Activated T-helper 2 cell treated with anti-CD3 and anti-CD28 coated beads, Interferon-gamma antibody, Interleukin-2, Interleukin-4, amounts not matched to agents 10 μg/mL and 5 μg/mL and 100 μg/mL, durations not matched to agents 14 hours and 24 hours and 36 hours (primary cell): ENCODE results near the gene VAX1. TPM values are rescaled to one million over a fixed set of nuclear protein-coding genes. Genes with fewer than 3 reads are reported as not detected.
"Not testable (repeated sequence)": the region's sequence is repeated elsewhere in the genome, so short reads cannot be mapped to it uniquely, and the experiment has no call there.

Source experiments
- DNase-seq: peaks from one replicate; pipeline ENCODE4 v3.0.0; 2021; ENCODE audit warnings: low spot score
- H3K27ac Mint-ChIP-seq: one replicate; pipeline ENCODE4 v1.8.0; 2021; ENCODE audit warnings: mixed read lengths
- H3K27me3 Mint-ChIP-seq: one replicate; pipeline ENCODE4 v1.8.0; 2021; ENCODE audit warnings: low read depth, mixed read lengths
- H3K36me3 Mint-ChIP-seq: one replicate; pipeline ENCODE4 v1.8.0; 2021; ENCODE audit warnings: low read depth, mixed read lengths
- H3K4me1 Mint-ChIP-seq: one replicate; pipeline ENCODE4 v1.8.0; 2021; ENCODE audit warnings: low read depth, mixed read lengths
- H3K4me3 Mint-ChIP-seq: one replicate; pipeline ENCODE4 v1.8.0; 2021; ENCODE audit warnings: low read depth, mild to moderate bottlenecking, moderate library complexity, mixed read lengths
- H3K9me3 Mint-ChIP-seq: one replicate; pipeline ENCODE4 v1.8.0; 2021; ENCODE audit warnings: mixed read lengths
- intact Hi-C: fragments of 100-400 bp; cut with micrococcal nuclease; formaldehyde crosslinking; loops from one replicate; pipeline ENCODE4 v1.15.1; 2023
- total RNA-seq: library from RNA; stranded (reverse); gene quantifications from 2 replicates; pipeline ENCODE4 v1.2.3, GENCODE V29; 2022

Gene VAX1
- not detected in 2 replicates for total RNA-seq

- intact Hi-C loops: loop anchor here (10.0 kb wide), 3 partner anchors 293 to 1107 kb away; partner anchors contain the start of genes ENO4 and GFRA1
- peak within 1 kb of the TSS; percentile 49 for H3K27ac Mint-ChIP-seq
- peaks cover 2% of the 10 kb centered on the region for H3K4me1 Mint-ChIP-seq
- H3K9me3 Mint-ChIP-seq: no peaks in the 10 kb centered on the region
- no peak within 1 kb of the TSS for H3K4me3 Mint-ChIP-seq
- no peaks in the 10 kb centered on the region for H3K36me3 Mint-ChIP-seq
- H3K27me3 Mint-ChIP-seq: peaks cover 66% of the 10 kb centered on the region
- no peak for DNase-seq
These were observed at the start of gene VAX1 for GRCh38 chr10:117137911-117138642. Gene VAX1 (minus strand): TSS chr10:117138270. CDS start chr10:117138056, 214 bp downstream.

DNA sequence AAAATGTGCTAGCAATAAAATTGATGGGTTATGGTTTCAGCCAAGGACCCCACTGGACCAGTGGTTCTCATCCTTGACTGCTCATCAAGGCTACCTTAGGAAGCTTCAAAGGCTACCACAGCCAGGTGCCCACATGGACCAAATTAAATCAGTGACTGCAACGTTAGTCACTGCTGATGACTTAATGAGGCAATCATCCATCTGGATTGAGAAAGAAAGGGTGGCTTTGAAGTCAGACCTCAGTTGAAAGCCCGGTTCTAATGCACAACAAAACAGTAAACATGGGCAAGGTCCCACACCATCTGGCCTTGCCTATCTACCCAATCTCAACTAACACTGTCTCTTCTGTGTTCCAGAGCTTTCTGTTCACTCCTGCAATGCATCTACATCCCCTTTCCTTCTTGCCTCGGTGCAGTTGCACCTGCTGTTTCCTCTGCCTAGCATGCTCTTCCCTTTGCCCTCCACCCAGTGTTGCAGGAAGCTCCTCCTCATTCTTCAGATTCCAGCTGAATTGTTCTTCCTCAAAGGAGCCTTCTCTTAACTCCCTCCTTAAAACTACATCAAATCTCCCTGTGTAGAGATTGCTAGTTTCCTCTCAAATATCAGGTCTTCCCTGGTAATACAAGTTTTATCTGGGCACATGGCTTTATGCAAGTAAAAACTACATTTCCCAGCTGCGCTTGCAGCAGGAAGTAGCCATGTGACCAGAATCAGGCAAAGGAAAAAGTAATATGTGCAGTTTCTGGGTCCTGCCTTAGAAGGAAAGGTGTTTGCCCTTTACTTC lies 49.0 kb upstream of the VAX1 start:
- no peaks in the 10 kb centered on the region for H3K4me1 Mint-ChIP-seq
- no peak for DNase-seq
- no peaks in the 10 kb centered on the region for H3K27me3 Mint-ChIP-seq
- peaks cover 9% of the 10 kb centered on the region for H3K9me3 Mint-ChIP-seq
- no peak overlapping the region for H3K27ac Mint-ChIP-seq
- no peak overlapping the region for H3K4me3 Mint-ChIP-seq
- no peaks in the 10 kb centered on the region for H3K36me3 Mint-ChIP-seq
- intact Hi-C loops: no loop called here

GRCh38 chr10:117185817-117186216 lies 47.7 kb upstream of the VAX1 start:
- intact Hi-C loops, H3K27ac Mint-ChIP-seq, H3K27me3 Mint-ChIP-seq, H3K4me1 Mint-ChIP-seq, H3K9me3 Mint-ChIP-seq, DNase-seq, H3K36me3 Mint-ChIP-seq, H3K4me3 Mint-ChIP-seq: not testable (repeated sequence)

- intact Hi-C loops: no loop called here
- Mint-ChIP-seq H3K4me1 (no peaks in the 10 kb centered on the region), H3K27me3 (peaks cover 6% of the 10 kb centered on the region), H3K9me3 (peaks cover 8% of the 10 kb centered on the region), H3K36me3 (no peaks in the 10 kb centered on the region), H3K4me3 (no peak overlapping the region), H3K27ac (no peak overlapping the region)
- no peak for DNase-seq
These were observed 46.8 kb upstream of the VAX1 start for GRCh38 chr10:117184821-117185220.

- peaks cover 4% of the 10 kb centered on the region for H3K9me3 Mint-ChIP-seq
- H3K27me3 Mint-ChIP-seq: peaks cover 6% of the 10 kb centered on the region
- no peaks in the 10 kb centered on the region for H3K36me3 Mint-ChIP-seq
- no peak overlapping the region for H3K27ac Mint-ChIP-seq
- no peak overlapping the region for H3K4me3 Mint-ChIP-seq
- no peak for DNase-seq
- no peaks in the 10 kb centered on the region for H3K4me1 Mint-ChIP-seq
- intact Hi-C loops: no loop called here
These were observed 46.2 kb upstream of the VAX1 start for GRCh38 chr10:117184296-117184695.

GRCh38 chr10:117178190-117178589 lies 40.1 kb upstream of the VAX1 start:
- H3K27ac Mint-ChIP-seq: no peak overlapping the region
- H3K4me1 Mint-ChIP-seq: peaks cover 13% of the 10 kb centered on the region
- no peak for DNase-seq
- intact Hi-C loops: loop anchor here (5.0 kb wide), 1 partner anchor 496 kb away; no protein-coding TSS in a partner anchor
- H3K4me3 Mint-ChIP-seq: no peak overlapping the region
- no peaks in the 10 kb centered on the region for H3K9me3 Mint-ChIP-seq
- H3K36me3 Mint-ChIP-seq: no peaks in the 10 kb centered on the region
- H3K27me3 Mint-ChIP-seq: peaks cover 18% of the 10 kb centered on the region

- no peaks in the 10 kb centered on the region for H3K9me3 Mint-ChIP-seq
- no peak overlapping the region for H3K27ac Mint-ChIP-seq
- intact Hi-C loops: loop anchor here (1.0 to 5.0 kb wide), 2 partner anchors 379 to 494 kb away; no protein-coding TSS in a partner anchor
- no peaks in the 10 kb centered on the region for H3K36me3 Mint-ChIP-seq
- peaks cover 35% of the 10 kb centered on the region for H3K27me3 Mint-ChIP-seq
- H3K4me1 Mint-ChIP-seq: peaks cover 13% of the 10 kb centered on the region
- H3K4me3 Mint-ChIP-seq: peak overlapping the region; percentile 77
- DNase-seq: peak; percentile 58
These were observed 37.9 kb upstream of the VAX1 start for GRCh38 chr10:117175901-117176534.

DNA sequence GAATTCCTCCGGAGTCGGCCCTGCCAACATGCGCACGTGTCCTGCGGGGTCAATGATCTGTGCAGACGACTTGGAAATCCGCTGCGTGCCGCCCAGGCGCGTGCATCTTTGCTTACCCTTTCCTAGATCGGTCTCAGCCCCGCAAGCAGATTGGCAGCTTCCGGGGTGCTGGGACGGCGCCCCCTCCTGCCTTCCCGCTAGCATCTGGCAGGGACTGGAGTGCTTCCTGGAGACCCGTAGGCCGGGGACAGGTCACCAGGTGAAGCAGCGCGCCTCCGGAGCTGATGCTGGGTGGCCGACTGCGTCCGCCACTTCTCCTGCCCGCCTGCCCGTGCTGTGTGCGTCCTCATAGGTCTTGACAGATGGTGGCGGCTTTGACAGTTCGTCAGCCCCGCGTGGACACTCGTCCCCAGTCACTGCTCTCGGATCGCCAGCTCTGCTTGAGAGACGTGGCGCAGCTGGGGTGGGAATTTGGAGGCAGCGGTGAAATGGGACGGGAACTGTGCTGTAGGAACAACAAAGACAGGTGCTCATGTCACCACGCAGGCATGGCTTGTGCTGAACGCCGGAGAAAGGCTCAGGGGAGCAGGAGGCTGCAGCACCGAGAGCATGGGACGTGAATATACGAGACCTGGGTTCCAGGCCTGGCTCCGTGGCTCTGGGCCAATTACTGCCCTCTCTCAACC lies 37.3 kb upstream of the VAX1 start:
- Mint-ChIP-seq H3K27ac (no peak overlapping the region), H3K36me3 (no peaks in the 10 kb centered on the region), H3K4me3 (peak overlapping the region; percentile 77), H3K9me3 (no peaks in the 10 kb centered on the region), H3K27me3 (peaks cover 35% of the 10 kb centered on the region), H3K4me1 (peaks cover 13% of the 10 kb centered on the region)
- intact Hi-C loops: loop anchor here (1.0 to 5.0 kb wide), 2 partner anchors 378 to 493 kb away; no protein-coding TSS in a partner anchor
- DNase-seq: peak; percentile 10

DNA sequence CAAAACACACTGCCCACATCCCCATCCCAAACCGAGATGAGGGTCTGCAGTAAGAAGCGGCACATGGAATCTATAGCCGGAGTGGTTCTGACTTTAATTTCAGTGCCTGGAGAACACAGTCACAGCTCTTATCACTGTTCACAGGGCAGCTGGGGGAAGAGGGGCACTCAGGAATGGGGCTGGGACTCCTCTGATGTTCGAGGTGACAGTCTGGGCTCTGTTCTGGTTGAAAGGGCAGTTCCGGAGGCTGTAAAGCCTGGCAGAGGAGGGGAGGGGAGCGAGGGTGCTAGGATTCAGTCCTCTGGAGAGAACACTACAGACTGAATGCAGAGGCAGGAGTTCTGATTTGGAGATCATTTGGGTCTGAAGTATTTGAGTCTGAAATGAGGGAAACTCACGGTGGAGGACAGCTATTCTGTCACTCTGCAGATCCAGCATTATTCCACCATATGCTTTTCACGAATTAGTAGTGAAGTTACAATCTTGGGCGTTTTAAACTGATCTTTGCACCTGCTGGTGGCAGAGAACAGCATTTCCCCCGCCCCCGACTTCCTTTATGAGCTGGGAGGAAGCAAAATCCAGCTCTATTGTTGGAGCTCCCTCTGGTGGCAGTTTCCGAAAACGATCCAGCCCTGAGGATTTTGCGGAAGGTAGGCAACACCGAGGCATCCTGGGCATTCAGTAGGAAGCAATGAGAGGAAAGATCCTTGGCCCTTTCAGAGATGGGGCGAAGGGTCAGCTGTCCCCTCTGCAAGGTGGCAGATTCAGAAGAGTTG lies 36.6 kb upstream of the VAX1 start:
- H3K27me3 Mint-ChIP-seq: peaks cover 41% of the 10 kb centered on the region
- peak; percentile 73 for DNase-seq
- intact Hi-C loops: loop anchor here (1.0 to 5.0 kb wide), 2 partner anchors 377 to 492 kb away; no protein-coding TSS in a partner anchor
- no peaks in the 10 kb centered on the region for H3K36me3 Mint-ChIP-seq
- H3K27ac Mint-ChIP-seq: peak overlapping the region; percentile 42
- H3K4me1 Mint-ChIP-seq: peaks cover 13% of the 10 kb centered on the region
- no peaks in the 10 kb centered on the region for H3K9me3 Mint-ChIP-seq
- peak overlapping the region; percentile 77 for H3K4me3 Mint-ChIP-seq

GRCh38 chr10:117170244-117170643 lies 32.2 kb upstream of the VAX1 start:
- no peaks in the 10 kb centered on the region for H3K9me3 Mint-ChIP-seq
- H3K27me3 Mint-ChIP-seq: peaks cover 70% of the 10 kb centered on the region
- intact Hi-C loops: no loop called here
- no peak overlapping the region for H3K4me3 Mint-ChIP-seq
- no peak for DNase-seq
- no peak overlapping the region for H3K27ac Mint-ChIP-seq
- H3K4me1 Mint-ChIP-seq: peaks cover 10% of the 10 kb centered on the region
- no peaks in the 10 kb centered on the region for H3K36me3 Mint-ChIP-seq

DNA sequence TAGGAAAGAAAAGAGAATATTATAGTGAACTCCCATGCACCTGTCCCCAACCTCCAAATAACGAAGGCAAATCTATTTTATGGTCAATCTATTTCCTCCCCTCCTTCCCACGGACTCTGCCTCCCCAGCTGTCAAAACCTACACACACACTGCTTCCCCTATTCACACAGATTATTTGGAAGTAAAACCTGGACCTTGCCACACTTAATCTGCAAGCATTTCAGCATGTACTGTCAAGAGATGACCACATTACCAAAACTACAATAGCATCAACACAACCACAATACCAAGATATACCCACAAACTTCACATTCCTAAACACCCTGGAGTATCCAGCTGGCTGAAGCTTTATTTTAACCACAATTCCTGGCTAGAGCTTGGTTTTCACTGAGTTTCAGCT lies 31.4 kb upstream of the VAX1 start:
- no peak overlapping the region for H3K4me3 Mint-ChIP-seq

More for the DNA sequence above, 31.4 kb upstream of the VAX1 start:
- intact Hi-C loops: loop anchor here (10.0 kb wide), 2 partner anchors 565 to 1075 kb away; no protein-coding TSS in a partner anchor
- Mint-ChIP-seq H3K9me3 (no peaks in the 10 kb centered on the region), H3K27me3 (peaks cover 76% of the 10 kb centered on the region), H3K4me1 (peaks cover 2% of the 10 kb centered on the region), H3K27ac (no peak overlapping the region), H3K36me3 (no peaks in the 10 kb centered on the region)
- no peak for DNase-seq
